ENCODE data around the gene EEF1AKMT3.

DNA sequence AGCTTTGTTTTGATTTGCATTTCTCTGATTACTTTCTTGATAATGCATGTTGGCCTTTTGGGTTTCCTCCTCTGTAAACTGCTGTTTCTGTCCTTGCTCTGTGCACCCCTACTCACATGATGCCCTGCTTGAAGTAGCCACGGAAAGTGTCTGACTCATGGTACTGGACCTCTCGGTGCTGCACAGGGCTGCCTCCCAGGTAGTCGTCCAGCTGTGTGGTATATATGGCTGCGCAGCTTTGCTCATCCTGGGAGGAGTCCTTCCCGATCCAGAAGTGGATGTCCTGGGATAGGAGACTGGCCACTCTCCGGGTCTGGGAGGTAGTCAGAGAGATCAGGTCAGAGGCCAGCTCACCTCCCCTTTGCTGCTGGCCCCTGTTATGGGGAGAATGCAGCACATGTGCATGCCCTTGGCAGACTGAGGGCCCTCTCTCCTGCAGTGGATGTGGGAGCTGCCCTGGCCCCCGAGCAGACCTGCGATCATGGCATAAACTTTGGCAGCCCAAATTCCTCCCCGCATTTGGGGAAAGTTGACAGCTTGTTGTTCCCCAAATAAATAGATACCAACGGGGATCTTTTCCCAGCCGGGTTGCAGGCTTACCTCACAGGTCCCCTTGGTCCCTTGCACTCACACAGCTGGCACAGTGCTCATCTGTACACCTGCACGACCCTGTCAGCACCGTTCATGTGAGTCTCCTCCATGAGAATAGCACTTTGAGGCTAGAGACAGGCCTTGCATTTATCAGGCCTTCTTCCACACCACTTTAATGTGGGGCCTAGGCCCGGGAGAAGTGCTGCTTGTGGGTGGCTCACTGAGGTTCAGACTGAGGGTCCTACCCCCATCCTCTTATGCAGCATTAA lies 40.9 kb downstream of the EEF1AKMT3 start:
- TF ChIP-seq RAD21 (IDR thresholded peaks at IDR 0.05; ENCODE audit: low read depth) (no peak), JUND (IDR thresholded peaks at IDR 0.05) (no peak), REST (IDR thresholded peaks at IDR 0.05; ENCODE audit: low read depth) (no peak), POLR2A (IDR thresholded peaks at IDR 0.05; ENCODE audit: borderline replicate concordance, extremely low read depth, insufficient read depth, insufficient read length) (no peak), SRF (IDR thresholded peaks at IDR 0.05; ENCODE audit: low read depth) (no peak), SP1 (IDR thresholded peaks at IDR 0.05; ENCODE audit: low read depth) (no peak), EGR1 (IDR thresholded peaks at IDR 0.05; ENCODE audit: low read depth) (no peak), ZNF274 (IDR thresholded peaks at IDR 0.05; ENCODE audit: low read depth, low read length) (no peak), EZH2 (IDR thresholded peaks at IDR 0.05) (no peak), YY1 (IDR thresholded peaks at IDR 0.05; ENCODE audit: extremely low read depth, insufficient replicate concordance, low read depth, low read length) (no peak)
- TF ChIP-seq, protein P1, sequence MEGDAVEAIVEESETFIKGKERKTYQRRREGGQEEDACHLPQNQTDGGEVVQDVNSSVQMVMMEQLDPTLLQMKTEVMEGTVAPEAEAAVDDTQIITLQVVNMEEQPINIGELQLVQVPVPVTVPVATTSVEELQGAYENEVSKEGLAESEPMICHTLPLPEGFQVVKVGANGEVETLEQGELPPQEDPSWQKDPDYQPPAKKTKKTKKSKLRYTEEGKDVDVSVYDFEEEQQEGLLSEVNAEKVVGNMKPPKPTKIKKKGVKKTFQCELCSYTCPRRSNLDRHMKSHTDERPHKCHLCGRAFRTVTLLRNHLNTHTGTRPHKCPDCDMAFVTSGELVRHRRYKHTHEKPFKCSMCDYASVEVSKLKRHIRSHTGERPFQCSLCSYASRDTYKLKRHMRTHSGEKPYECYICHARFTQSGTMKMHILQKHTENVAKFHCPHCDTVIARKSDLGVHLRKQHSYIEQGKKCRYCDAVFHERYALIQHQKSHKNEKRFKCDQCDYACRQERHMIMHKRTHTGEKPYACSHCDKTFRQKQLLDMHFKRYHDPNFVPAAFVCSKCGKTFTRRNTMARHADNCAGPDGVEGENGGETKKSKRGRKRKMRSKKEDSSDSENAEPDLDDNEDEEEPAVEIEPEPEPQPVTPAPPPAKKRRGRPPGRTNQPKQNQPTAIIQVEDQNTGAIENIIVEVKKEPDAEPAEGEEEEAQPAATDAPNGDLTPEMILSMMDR (IDR thresholded peaks at IDR 0.05 in 2 of 3, conservative IDR thresholded peaks at IDR 0.05 in 1 of 3; ENCODE audit: borderline replicate concordance in 1 of 3, insufficient read depth in 1 of 3, low read depth in 2 of 3, low read length in 2 of 3) = no peak
- TF ChIP-seq, protein P2, sequence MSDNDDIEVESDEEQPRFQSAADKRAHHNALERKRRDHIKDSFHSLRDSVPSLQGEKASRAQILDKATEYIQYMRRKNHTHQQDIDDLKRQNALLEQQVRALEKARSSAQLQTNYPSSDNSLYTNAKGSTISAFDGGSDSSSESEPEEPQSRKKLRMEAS (IDR thresholded peaks at IDR 0.05) = no peak

Measured in HCT116 (cell line).